RCC 7860 (cell line): ENCODE measurements around the gene ZBTB46.
"Not testable (repeated sequence)": the region's sequence is repeated elsewhere in the genome, so short reads cannot be mapped to it uniquely, and the experiment has no call there.

Source experiments
- DNase-seq: peaks from one replicate; pipeline ENCODE4 v3.0.0-alpha.2; 2015; ENCODE audit warnings: low spot score
- FAIRE-seq: peaks from 2 replicates; lab custom pipeline; 2012; peaks lifted over from hg19 to GRCh38; lab: Jason Lieb, UNC

The ZBTB46 gene

DNA sequence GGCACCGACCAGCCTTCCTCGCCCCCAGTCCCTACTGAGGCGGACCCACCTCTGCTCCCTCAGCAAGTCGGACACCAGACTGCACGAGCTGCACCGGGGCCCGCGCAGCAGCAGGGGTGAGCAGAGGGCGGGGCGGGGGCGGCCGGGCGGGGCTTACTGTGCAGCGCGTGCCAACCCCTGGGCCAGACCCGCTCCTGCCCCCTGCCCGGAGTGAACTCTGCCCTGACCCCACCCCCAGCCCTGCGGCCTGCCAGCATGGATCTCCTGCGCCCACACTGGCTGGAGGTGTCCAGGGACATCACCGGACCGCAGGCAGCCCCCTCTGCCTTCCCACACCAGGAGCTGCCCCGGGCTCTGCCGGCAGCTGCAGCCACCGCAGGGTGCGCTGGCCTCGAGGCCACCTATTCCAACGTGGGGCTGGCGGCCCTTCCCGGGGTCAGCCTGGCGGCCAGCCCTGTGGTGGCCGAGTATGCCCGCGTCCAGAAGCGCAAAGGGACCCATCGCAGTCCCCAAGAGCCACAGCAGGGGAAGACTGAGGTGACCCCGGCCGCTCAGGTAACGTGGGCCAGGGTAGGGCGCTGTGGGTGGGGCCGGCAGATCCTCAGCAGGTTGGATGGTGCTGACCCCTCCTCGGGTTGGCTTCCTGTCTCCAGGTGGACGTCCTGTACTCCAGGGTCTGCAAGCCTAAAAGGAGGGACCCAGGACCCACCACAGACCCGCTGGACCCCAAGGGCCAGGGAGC lies 92.9 kb downstream of the ZBTB46 start:
- FAIRE-seq, result no peak

DNA sequence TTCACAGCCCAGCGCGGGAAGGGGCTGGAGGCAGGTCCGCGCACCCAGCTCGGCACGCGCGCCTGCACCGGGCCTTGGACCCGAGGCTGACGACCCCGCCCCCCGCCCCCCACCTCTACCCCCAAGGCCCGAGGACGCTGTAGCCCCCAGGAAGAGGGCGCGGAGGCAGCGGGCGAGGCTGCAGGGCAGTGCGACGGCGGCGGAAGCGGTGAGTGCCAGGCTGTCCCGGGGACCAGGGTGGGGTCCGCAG lies 93.4 kb downstream of the ZBTB46 start:
- FAIRE-seq (no peak), DNase-seq (no peak)

More for the DNA sequence above, 92.9 kb downstream of the ZBTB46 start:
- no peak for DNase-seq

GRCh38 chr20:63736893-63737694 lies 94.0 kb downstream of the ZBTB46 start:
- FAIRE-seq (no peak), DNase-seq (no peak)

DNA sequence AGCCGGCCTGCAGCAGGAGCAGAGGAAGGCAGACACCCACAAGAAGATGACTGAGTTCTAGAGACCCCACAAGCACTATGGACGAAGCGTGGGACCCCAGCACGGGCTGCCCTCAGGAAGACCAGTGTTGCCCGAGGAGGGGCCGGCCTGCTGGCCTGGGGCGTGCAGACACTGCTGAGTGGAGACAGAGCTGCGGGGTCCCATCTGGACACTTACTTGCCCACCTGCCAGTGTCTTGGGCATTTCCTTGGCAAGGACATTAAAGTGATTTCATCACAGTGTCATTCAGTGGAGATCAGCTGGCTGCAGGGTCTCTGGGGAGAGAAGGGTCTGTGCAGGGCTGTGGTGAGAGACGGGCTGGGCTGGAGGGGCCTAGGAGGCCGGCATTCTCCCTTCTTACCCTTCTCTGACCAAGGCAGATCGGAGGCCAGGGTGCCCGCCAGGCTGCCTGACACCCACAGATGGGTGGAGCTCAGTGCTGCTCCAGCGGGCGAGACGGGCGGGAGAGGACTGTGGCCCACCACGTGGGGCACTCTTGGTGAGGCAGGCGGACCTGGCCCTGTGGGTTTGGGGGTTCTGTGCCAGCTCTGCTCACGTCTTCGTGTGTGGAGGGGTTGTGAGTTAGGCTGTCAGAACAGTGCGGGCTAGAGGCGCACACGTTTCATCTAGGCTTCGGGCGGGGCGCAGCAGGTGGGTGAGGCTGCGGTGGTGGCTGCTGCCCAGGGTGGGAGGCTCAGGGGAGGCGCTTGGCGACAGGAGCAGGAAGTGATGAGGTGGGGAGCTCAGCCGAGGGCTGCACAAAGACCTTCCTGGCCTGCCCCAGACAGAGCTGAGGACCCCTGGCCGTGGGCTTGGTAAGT lies 95.0 kb downstream of the ZBTB46 start, which contains the start of gene LIME1:
LIME1 (plus strand) TSS at position 806 of the 860 bp plus-strand sequence. CDS start 886 bp downstream, outside the sequence.
- DNase-seq, result no peak
- no peak for FAIRE-seq

DNA sequence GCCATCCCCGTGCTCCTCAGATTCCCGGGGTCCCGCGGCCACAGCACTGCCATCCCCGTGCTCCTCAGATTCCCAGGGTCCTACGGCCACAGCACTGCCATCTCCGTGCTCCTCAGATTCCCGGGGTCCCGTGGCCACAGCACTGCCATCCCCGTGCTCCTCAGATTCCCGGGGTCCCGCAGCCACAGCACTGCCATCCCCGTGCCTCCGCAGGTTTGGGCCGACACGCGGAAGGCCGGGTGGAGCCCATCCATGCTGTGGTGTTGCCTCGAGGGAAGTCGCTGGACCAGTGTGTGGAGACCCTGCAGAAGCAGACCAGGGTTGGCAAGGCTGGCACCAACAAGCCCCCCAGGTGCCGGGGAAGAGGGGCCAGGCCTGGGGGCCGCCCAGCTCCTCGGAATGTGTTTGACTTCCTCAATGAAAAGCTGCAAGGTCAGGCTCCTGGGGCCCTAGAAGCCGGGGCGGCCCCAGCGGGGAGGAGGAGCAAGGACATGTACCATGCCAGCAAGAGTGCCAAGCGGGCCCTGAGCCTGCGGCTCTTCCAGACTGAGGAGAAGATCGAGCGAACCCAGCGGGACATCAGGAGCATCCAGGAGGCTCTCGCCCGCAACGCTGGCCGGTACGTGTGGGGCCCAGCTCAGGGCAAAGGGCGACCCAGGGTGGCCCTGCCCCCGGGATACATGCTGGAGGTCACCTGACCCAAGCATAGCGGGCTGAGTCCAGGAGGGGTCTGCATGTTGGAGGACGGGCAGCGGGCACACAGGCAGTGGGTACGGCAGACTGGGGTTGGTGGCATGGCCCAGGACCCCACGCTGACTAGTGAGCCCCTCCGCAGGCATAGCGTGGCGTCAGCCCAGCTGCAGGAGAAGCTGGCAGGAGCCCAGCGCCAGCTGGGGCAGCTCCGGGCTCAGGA lies 95.9 kb downstream of the ZBTB46 start:
- no peak for FAIRE-seq
- no peak for DNase-seq

DNA sequence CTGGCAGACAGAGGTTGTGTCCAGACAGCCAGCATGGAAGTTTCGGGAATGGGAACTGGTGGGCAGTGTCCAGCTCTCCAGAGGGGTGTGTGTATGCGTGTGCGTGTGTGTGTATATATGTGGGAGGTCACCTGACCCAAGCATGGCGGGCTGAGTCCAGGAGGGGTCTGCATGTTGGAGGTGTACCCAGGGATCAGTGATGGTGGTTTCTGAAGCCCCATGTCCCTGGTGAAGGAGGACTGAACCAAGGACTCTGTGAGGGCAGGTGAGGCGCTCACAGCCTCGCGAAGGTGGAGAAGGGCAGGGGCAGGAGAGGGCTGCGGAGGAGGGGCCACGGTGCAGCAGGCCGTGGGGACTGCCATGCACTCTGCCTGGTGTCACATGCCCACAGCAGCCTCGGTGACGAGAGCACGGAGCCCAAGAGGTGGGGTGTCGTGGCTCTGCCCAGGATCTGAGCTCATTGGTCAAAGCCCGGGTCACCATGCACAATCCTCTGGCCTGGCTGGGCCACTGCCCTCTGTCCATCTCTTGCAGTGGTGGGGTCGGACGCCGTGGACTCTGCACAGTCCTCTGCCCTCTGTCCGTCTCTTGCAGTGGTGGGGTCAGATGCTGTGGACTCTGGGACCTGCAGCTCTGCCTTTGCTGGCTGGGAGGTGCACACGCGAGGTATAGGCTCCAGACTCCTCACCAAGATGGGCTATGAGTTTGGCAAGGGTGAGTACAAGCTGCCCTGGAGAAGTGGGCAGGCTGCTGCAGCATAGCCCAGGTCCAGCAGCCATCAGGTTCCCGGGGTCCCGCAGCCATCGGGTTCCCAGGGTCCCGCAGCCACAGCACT lies 96.7 kb downstream of the ZBTB46 start:
- no peak for DNase-seq
- no peak for FAIRE-seq

- FAIRE-seq (no peak), DNase-seq (no peak)
Measured at GRCh38 chr20:63733579-63734081, 97.4 kb downstream of the ZBTB46 start.

DNA sequence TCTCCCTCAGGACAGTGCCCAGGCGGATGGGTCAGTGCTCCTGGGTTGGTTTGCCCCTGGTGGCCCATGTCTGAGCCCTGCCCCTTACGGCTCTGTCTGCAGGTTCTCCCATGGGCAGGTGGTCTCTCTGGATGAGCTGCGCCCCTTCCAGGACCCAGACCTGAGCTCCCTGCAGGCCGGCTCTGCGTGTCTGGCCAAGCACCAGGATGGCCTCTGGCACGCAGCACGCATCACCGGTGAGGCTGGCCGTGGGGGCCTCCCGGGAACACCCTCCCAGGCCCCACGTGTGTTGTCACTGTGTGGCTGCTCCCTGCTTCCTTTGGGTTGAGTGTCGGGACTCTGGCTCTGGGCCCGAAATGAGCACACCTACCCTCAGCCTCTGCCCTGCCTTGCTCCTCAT lies 97.9 kb downstream of the ZBTB46 start:
- FAIRE-seq (no peak), DNase-seq (no peak)

DNA sequence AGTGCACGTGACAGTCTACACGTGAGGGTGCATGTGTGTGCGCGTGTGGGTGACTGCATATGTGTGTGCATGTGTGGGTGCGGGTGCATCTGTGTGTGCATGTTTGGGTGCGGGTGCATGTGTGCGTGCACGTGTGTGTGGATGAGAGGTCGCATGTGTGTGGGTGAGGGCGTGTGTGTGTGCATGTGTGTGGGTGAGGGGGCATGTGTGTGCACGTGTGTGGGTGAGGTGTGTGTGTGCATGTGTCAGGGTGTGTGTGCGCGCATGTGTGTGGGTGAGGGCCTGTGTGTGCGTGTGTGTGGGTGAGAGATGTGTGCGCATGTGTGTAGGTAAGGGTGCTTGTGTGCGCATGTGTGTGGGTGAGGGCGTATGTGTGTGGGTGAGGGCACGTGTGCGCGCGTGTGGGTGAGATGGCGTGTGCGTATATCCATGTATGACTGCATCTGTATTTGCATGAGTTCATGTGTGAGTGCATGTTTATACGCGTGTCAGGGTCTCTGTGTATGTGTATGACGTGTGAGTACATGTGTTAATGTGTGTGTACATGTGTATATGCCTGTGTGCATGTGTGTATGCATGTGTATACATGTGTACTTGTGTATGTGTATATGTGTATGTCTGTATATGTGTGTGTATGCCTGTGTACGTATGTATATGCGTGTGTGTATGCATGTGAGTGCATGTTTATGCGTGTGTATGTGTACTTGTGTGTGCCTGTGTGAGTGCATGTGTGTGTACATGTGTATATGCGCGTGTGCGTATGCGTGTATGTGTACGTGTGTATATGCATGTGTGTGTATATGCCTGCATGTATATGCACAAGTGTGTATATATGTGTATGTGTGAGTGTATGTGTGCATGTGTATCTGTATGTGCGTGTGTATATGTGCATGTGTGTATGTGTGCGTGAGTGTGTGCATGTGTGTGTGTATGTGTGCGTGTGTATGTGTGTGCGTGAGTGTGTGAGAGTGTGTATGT lies 98.7 kb downstream of the ZBTB46 start:
- DNase-seq (no peak), FAIRE-seq (no peak)

- DNase-seq (no peak), FAIRE-seq (no peak)
Measured at GRCh38 chr20:63731410-63731809, 99.7 kb downstream of the ZBTB46 start.

DNA sequence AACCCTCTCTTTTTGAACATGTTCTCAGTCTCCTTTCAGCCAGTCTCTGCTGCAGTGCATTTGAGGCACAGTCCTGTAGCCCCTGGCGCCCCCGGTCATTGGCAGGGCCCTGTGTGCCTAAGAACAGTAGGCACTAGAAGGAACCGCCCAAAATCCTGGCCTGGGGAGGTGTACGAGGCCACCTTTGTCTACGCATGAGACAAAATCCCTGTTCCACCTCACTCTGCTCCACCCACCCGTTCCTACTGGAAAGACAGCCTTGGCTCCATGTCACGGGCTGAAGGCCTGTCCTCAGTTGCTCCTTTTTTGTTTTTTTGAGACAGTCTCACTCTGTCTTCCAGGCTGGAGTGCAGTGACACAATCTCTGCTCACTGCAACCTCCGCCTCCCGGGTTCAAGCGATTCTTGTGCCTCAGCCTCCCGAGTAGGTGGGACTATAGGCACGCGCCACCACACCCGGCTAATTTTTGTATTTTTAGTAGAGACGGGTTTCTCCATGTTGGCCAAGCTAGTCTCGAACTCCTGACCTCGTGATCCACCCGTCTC lies 100.8 kb downstream of the ZBTB46 start:
- not testable (repeated sequence) for DNase-seq, FAIRE-seq

DNA sequence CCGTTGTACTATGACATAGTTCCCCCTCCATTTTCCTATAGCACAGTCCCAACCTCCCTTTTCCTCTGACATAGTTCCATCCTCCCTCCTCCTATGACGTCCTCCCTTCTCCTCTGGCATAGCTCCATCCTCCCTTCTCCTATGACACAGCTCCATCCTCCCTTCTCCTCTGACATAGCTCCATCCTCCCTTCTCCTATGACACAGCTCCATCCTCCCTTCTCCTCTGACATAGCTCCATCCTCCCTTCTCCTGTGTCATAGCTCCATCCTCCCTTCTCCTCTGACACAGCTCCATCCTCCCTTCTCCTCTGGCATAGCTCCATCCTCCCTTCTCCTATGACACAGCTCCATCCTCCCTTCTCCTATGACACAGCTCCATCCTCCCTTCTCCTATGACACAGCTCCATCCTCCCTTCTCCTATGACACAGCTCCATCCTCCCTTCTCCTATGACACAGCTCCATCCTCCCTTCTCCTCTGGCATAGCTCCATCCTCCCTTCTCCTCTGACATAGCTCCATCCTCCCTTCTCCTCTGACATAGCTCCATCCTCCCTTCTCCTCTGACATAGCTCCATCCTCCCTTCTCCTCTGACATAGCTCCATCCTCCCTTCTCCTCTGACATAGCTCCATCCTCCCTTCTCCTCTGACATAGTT lies 108.0 kb downstream of the ZBTB46 start:
- DNase-seq, FAIRE-seq: not testable (repeated sequence)

DNA sequence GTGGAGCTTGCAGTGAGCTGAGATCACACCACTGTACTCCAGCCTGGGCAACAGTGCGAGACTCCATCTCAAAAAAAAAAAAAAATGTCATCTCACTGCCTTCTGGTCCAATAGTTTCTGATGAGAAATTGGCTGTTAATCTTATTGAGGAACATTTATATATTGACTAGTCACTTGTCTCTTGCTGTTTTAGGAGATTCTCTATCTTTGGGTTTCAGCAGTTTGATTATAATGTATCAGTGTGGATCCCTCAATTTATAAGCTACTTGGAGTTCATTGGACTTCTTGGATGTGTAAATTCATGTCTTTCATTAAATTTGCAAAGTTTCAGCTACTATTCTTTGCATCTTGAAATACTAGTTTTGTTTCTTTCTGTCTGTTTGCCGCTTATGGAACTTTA lies 112.1 kb downstream of the ZBTB46 start:
- no peak for DNase-seq
- no peak for FAIRE-seq

DNA sequence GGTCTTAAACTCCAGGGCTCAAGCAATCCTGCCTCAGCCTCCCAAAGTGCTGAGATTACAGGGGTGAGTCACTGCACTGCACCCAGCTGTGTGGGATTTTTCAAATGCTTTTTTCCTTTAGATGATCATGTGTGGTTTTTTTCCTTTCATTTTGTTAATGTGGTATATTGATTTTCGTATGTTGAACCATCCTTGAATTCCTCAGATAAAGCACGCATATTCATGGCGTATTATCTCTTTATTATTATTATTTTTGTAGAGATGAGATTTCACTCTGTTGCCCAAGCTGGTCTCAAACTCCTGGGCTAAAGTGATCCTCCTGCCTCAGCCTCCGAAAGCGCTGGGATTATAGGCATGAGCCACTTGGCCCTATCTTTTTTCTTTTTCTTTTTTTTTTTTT lies 116.2 kb downstream of the ZBTB46 start:
- FAIRE-seq (no peak), DNase-seq (no peak)

DNA sequence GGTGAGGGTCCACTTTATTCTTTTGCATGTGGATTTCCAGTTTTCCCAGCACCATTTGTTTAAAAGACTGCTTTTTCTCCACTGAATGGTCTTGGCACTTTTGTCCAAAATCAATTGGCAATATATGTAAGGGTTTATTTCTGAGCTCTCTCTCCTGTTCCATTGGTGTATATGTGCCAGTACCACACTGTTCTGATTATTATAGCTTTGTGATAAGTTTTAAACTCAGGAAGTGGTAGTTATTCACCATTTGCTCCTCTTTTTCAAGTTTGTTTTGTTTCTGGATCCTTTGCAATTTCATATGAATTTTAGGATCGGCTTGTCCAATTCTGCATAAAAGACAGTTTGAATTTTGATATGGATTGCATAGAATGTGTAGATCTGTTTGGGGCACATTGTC lies 118.9 kb downstream of the ZBTB46 start:
- FAIRE-seq (no peak), DNase-seq (no peak)

- DNase-seq (no peak), FAIRE-seq (no peak)
Measured at GRCh38 chr20:63711085-63711645, 119.9 kb downstream of the ZBTB46 start.

- DNase-seq (no peak), FAIRE-seq (no peak)
Measured at GRCh38 chr20:63709149-63709527, 121.9 kb downstream of the ZBTB46 start.
